Hematopoietic multipotent progenitor cell treated with erythropoietin and hydrocortisone succinate and interleukin-3 and kit ligand, for 15 days (in vitro differentiated cells): Measurements from ENCODE around the gene LDB2.
"Not testable (repeated sequence)": the region's sequence is repeated elsewhere in the genome, so short reads cannot be mapped to it uniquely, and the experiment has no call there.

Experiments used
- DNase-seq: peaks from one replicate; pipeline ENCODE4 v3.0.0-alpha.2; 2015; ENCODE audit warnings: low spot score

LDB2 gene

DNA sequence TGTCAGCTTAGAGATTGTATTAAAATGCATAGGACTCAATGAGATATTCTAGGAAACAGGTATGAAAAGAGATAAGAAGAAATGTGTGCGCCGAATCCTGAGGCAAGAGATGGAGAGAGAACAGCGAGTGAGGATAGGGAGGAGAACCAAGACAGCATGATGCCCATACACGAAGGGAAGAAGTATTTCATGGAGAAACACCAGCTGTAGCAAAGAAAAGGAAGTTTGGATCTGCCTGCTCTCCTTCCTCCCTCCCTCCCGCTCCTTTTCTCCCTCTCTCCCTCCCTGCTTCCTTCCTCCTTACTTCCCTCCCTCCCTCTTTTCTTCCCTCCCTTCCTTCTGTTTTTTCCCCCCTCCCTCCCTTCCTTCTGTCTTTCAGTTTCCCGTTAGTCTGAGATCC lies 353.6 kb downstream of the LDB2 start:
- no peak for DNase-seq

- DNase-seq: no peak
Observed at GRCh38 chr4:16544251-16544721, 354.2 kb downstream of the LDB2 start.

- no peak for DNase-seq
Observed at GRCh38 chr4:16537926-16538325, 360.5 kb downstream of the LDB2 start.

- DNase-seq: no peak
Observed at GRCh38 chr4:16532240-16532970, 366.0 kb downstream of the LDB2 start.

DNA sequence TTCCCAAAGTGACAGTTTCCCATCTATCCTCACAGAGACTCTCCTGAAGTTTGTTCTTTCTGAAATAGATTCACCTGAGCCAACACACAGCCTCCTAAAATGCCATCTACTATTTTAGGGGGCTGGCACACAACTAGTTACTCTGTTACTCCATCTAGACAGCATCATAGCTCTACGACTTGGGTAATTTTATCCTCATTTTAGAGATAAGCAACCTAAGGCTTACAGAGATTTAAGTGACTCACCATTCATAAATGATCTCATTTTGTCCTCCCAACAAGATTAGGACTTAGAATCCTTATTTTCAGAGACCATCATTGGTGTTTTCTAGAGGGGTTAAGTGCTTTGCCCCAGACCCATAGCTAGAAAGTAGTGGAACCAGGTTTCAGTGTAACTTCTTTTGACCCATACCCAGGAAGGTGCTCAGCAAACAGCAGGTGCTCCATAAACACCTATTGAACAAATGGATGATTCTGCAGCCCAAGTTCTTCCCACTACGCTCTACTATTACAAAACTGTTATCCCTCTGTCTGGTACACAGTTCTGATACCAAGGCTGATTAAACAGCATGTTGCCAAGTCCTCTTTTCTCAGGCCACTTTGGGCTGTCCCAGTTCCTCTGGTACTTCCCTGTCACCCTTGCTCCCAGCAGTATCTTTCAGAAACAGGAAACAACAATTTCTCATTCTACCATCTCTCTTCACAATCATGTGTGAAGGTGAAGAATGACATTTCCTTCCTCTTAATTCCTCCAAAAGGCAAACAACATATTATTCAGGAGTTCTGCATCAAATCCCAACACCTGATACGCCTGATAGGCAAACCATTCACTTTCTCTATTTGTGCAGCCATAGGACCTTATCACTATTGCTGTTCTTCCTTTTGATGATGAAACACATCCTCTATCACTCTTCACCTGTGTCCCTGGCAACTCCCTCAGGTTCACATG lies 367.5 kb downstream of the LDB2 start:
- no peak for DNase-seq

GRCh38 chr4:16524911-16525554 lies 373.4 kb downstream of the LDB2 start:
- no peak for DNase-seq

DNA sequence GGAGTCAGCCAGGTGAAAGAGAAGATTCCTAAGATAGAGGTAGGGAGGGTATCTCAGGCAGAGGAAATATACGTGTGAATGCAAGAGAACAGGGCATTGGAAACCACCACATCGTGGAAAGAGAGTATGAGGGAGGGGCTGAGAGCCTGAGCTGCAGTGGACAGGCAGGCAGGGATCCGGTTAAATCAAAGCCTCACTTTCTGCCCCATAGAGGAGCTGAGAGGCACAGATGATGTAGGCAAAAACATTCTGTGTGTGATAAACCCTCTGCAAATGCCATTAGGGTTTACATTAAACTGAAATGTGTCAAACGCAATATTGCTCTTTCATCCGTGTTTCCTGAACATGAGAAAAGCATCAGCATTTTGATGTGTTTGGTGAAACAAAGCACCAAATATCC lies 374.0 kb downstream of the LDB2 start:
- no peak for DNase-seq

DNA sequence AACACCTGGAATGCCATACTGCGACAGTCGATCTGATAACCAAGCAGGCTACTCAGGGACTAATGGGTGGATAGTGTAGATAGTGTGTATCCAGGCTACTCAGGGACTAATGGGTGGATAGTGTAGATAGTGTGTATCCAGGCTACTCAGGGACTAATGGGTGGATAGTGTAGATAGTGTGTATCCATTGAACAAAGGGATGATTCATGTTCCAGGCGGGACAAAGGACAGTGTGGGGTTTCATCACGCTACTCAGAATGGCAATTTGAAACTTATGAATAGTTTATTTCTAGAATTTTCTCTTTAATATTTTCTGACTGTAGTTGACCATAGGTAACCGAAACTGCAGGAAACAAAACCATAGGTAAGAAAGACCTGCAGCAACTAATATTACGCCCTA lies 374.9 kb downstream of the LDB2 start:
- not testable (repeated sequence) for DNase-seq

DNA sequence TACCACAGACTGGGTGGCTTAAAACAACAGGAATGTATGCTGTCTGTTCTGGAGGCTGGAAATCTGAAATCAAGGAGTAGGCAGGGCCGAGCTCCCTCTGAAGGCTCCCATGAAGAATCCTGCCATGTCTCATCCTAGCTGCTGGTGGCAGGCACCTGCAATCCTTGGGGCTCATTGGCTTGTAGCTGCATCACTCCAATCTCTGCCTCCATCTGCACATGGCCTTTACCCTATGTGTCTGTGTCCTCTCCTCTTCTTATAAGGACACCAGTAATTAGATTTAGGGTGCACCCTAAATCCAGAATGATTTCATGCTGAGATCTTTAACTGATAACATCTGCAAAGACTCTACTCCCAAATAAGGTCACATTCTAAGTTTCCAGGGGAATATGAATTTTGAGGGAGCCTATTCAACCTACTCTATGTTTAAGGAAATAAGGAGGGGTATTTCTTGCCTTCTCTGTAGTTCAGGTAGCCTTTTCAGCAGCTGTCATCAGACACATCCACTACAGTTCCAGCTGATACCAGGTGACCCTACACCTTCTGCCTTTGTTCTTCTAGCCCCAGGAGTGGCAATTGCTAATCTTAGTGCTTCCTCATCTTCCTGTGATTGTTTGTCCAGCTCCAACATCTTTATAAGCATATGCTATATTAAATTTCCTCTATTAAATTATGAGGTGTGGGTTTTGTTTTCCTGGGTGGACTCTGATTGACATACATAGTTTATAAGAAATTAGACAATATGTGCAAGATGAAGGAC lies 377.1 kb downstream of the LDB2 start:
- DNase-seq: no peak

DNA sequence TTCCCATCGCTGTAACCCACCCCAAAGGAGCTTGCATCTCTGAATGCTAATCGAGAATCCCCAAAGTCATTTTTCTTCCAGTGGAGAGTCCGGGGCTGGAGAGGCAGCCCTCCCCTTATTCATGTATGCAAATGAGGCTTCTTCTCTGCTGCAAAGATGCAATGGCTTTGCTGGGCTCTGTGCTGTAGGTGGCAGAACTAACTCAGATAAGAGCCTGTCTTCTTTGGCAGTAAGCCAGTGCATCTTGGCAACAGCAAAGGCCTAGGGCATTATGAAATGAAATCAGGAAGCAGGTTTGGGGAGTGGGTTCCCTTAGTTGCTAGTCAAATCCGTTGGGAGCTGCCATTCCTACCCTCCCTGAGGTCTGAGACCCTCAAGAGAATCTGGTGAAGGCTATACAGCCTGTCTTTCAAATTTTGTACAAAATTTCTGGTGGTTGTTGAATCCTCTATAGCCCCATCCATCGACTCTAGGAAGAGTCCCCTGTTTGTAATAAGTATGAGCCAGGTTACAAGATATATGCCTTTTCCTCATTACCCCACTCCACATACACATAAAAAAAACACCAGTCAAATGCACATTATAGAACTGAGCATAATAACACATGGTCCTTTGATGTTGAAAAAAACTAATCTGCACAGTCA lies 381.5 kb downstream of the LDB2 start:
- DNase-seq: no peak

GRCh38 chr4:16513876-16514275 lies 384.6 kb downstream of the LDB2 start:
- DNase-seq: no peak

GRCh38 chr4:16508968-16509367 lies 389.5 kb downstream of the LDB2 start:
- DNase-seq: no peak

DNA sequence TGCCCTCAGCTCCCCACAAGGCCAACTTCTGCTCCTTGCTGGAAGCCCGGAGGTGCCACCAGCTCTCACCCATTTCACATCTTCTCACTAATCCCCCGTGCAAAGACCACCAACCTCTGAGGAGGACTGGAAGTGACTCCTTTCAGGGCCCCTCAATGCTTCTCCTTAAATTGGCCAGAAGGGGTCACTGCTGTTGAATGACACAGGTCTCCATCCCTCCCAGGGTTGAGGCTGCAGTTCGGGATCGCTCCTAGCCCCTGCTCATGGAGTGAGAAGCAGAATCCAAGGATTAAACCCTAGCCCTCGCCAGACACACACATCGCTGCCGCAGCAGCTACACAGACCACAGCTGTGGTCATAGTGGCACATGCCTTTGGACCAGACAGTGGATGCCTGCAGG lies 392.7 kb downstream of the LDB2 start:
- no peak for DNase-seq

- DNase-seq: no peak
Observed at GRCh38 chr4:16505267-16505666, 393.2 kb downstream of the LDB2 start.

GRCh38 chr4:16503421-16504100 lies 394.9 kb downstream of the LDB2 start:
- DNase-seq: no peak

GRCh38 chr4:16498978-16499377 lies 399.5 kb downstream of the LDB2 start:
- no peak for DNase-seq

GRCh38 chr4:16496501-16496900 lies 401.9 kb downstream of the LDB2 start:
- DNase-seq: no peak

- DNase-seq: no peak
Observed at GRCh38 chr4:16492872-16493271, 405.6 kb downstream of the LDB2 start.

DNA sequence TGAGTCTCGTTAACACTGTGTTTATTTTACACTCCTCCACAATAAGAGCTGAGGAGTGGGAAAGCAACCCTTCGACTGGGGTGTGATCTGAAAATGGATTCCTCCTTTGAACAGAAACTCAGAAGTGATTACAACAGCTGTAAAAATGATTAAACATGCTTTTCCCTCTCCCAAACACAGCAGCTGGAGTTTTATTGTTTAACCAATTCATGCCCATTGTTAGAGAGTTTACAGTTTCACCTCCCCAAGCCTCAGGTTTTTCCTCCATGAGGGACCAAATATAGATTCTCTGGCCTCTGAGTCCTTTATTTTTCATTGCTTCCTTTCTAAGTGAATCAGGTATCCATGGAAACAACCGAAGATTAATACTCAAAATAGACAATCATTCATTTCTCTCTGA lies 409.2 kb downstream of the LDB2 start:
- no peak for DNase-seq

GRCh38 chr4:16488084-16488483 lies 410.4 kb downstream of the LDB2 start:
- no peak for DNase-seq

DNA sequence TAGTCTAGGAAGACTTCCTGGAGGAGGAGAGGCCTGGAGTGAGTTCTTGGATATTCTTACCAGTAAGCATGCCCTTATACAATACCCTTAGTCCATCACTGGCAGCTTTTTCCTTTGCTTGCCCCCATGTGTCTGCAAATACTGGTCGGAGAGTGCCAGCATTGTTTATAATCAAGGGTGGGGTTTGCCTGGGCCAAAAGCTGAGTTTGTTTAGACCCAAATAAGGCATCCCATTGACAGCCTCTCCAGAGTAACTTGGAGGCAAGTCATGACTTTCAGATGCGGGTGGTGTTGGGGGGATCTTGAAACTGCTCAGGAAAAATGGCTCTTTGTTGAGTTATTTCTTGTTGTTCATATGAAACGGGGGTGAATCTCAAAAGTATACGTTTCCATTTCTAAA lies 413.7 kb downstream of the LDB2 start:
- DNase-seq: no peak
